Suprapubic skin (tissue), 4 donors: ENCODE data around the gene LMAN1L. TPM values are rescaled to one million over a fixed set of nuclear protein-coding genes. Genes with fewer than 3 reads are reported as not detected.
A peak's percentile ranks its signal among the peaks of the same experiment; 100 is the strongest.

Experiments used
- DNase-seq, 2 donors: peaks; one replicate each; pipeline ENCODE4 v3.0.0-alpha.2; 2019; ENCODE audit warnings: low spot score in 2 of 2
- H3K27ac ChIP-seq: fragments of 200-600 bp; sonication (generic); one replicate; pipeline ENCODE4 v1.5.1; 2019
- H3K27me3 ChIP-seq: fragments of 200-600 bp; sonication (generic); one replicate; pipeline ENCODE4 v1.5.1; 2019
- H3K36me3 ChIP-seq: fragments of 200-600 bp; sonication (generic); one replicate; pipeline ENCODE4 v1.5.1; 2019
- H3K4me1 ChIP-seq: fragments of 200-600 bp; sonication (generic); one replicate; pipeline ENCODE4 v1.5.1; 2019
- H3K4me3 ChIP-seq: fragments of 200-600 bp; sonication (generic); one replicate; pipeline ENCODE4 v1.5.1; 2019; ENCODE audit warnings: mild to moderate bottlenecking
- H3K9me3 ChIP-seq: fragments of 200-600 bp; sonication (generic); one replicate; pipeline ENCODE4 v1.5.1; 2019
- CTCF ChIP-seq, 2 donors: fragments of 200-600 bp in 1 of 2; fragments of 450-650 bp in 1 of 2; sonication (generic) in 1 of 2; IDR thresholded peaks; one replicate each; pipeline ENCODE4 v1.5.1; 2016 to 2019; ENCODE audit warnings: antibody characterized with exemption in 2 of 2, mild to moderate bottlenecking in 1 of 2, moderate library complexity in 1 of 2
- EP300 ChIP-seq: sonication (generic); formaldehyde crosslinking; IDR thresholded peaks from one replicate; pipeline ENCODE4 v1.6.1; 2017; ENCODE audit warnings: antibody characterized with exemption
- POLR2A ChIP-seq, 2 donors: fragments of 450-650 bp; IDR thresholded peaks; one replicate each; pipeline ENCODE4 v1.6.1; 2017; ENCODE audit warnings: antibody characterized with exemption in 2 of 2, mild to moderate bottlenecking in 2 of 2, moderate library complexity in 2 of 2
- POLR2AphosphoS5 ChIP-seq, 3 donors: sonication (generic); formaldehyde crosslinking; IDR thresholded peaks; one replicate each; pipeline ENCODE4 v1.6.1; 2017; ENCODE audit warnings: antibody characterized with exemption in 3 of 3
- WGBS: methylation state at CpG from one replicate; pipeline ENCODE4 v1.1.5; 2018; 5-methylcytosine and 5-hydroxymethylcytosine counted together
- total RNA-seq, 4 donors: library from RNA; depleted of rRNA; stranded (reverse); fragments of >200 nt; gene quantifications; one replicate each; pipeline ENCODE4 v1.1.0, GENCODE V29; 2016

The LMAN1L gene
- total RNA-seq, 4 donors from 2014 or later, result 0.42 TPM; not detected in 3

GRCh38 chr15:74869372-74869725 is 56.7 kb downstream of the LMAN1L start:
- no peak for DNase-seq
- Histone ChIP-seq H3K27me3 (no peaks in the 10 kb centered on the region), H3K4me1 (peaks cover 91% of the 10 kb centered on the region), H3K36me3 (no peaks in the 10 kb centered on the region), H3K27ac (peak overlapping the region; percentile 72), H3K4me3 (peak overlapping the region; percentile 14), H3K9me3 (no peaks in the 10 kb centered on the region)
- TF ChIP-seq POLR2A (IDR thresholded peaks at IDR 0.05) (no peak), CTCF (IDR thresholded peaks at IDR 0.05) (no peak), EP300 (peak; percentile 46)

- peaks cover 87% of the 10 kb centered on the region for H3K4me1 ChIP-seq
- no peaks in the 10 kb centered on the region for H3K9me3 ChIP-seq
- no peaks in the 10 kb centered on the region for H3K27me3 ChIP-seq
- peak overlapping the region; percentile 14 for H3K4me3 ChIP-seq
- peak overlapping the region; percentile 72 for H3K27ac ChIP-seq
- DNase-seq, result peak in 1 of 2 donors; percentile 83
- TF ChIP-seq POLR2A (IDR thresholded peaks at IDR 0.05), result no peak
- no peak for TF ChIP-seq EP300
- no peak for TF ChIP-seq CTCF (IDR thresholded peaks at IDR 0.05)
- TF ChIP-seq POLR2AphosphoS5 (IDR thresholded peaks at IDR 0.05), result no peak
- WGBS, result 9% methylated on average over 6 of the region's 6 CpGs
- no peaks in the 10 kb centered on the region for H3K36me3 ChIP-seq
These were observed 57.2 kb downstream of the LMAN1L start for GRCh38 chr15:74869726-74870407.

GRCh38 chr15:74870436-74871215 is 58.0 kb downstream of the LMAN1L start:
- peak overlapping the region; percentile 72 for H3K27ac ChIP-seq
- H3K9me3 ChIP-seq, result no peaks in the 10 kb centered on the region
- peaks cover 80% of the 10 kb centered on the region for H3K4me1 ChIP-seq
- no peak for DNase-seq
- H3K4me3 ChIP-seq, result peak overlapping the region; percentile 81
- no peaks in the 10 kb centered on the region for H3K27me3 ChIP-seq
- no peak for TF ChIP-seq EP300
- TF ChIP-seq POLR2A (IDR thresholded peaks at IDR 0.05), result no peak
- 23% methylated on average over 6 of the region's 6 CpGs for WGBS
- no peaks in the 10 kb centered on the region for H3K36me3 ChIP-seq

- no peaks in the 10 kb centered on the region for H3K36me3 ChIP-seq
- H3K27me3 ChIP-seq, result no peaks in the 10 kb centered on the region
- DNase-seq, result no peak
- H3K4me1 ChIP-seq, result peaks cover 59% of the 10 kb centered on the region
- no peaks in the 10 kb centered on the region for H3K9me3 ChIP-seq
- WGBS, result 0% methylated on average over 10 of the region's 11 CpGs
- peak overlapping the region; percentile 97 for H3K27ac ChIP-seq
- peak overlapping the region; percentile 81 for H3K4me3 ChIP-seq
- TF ChIP-seq CTCF (IDR thresholded peaks at IDR 0.05) (no peak), EP300 (no peak), POLR2A (IDR thresholded peaks at IDR 0.05) (no peak), POLR2AphosphoS5 (IDR thresholded peaks at IDR 0.05) (no peak)
These were observed 60.0 kb downstream of the LMAN1L start for GRCh38 chr15:74872702-74873035.

- H3K4me3 ChIP-seq, result peak within 1 kb of the TSS; percentile 81
- peak within 1 kb of the TSS; percentile 97 for H3K27ac ChIP-seq
- no peaks in the 10 kb centered on the region for H3K27me3 ChIP-seq
- no peaks in the 10 kb centered on the region for H3K36me3 ChIP-seq
- TF ChIP-seq POLR2A (IDR thresholded peaks at IDR 0.05), result peak in 1 of 2 donors; percentile 55
- peak; percentile 12 to 87 (median 52) for TF ChIP-seq POLR2AphosphoS5 (IDR thresholded peaks at IDR 0.05)
- TF ChIP-seq CTCF (IDR thresholded peaks at IDR 0.05), result no peak
- TF ChIP-seq EP300, result no peak
- 2% methylated on average over 13 of the region's 52 CpGs for WGBS
- peak; percentile 96 to 97 for DNase-seq
- peaks cover 54% of the 10 kb centered on the region for H3K4me1 ChIP-seq
- no peaks in the 10 kb centered on the region for H3K9me3 ChIP-seq
These were observed 60.6 kb downstream of the LMAN1L start, which contains the start of gene SCAMP2 for GRCh38 chr15:74873036-74873755. Gene SCAMP2 (minus strand): TSS chr15:74873365. CDS start chr15:74873255, 110 bp downstream.
